Middle frontal gyrus (tissue), 1 donor: Measurements from ENCODE around the gene TGFBRAP1.
"Not testable (repeated sequence)": the region's sequence is repeated elsewhere in the genome, so short reads cannot be mapped to it uniquely, and the experiment has no call there.

Source experiments
- DNase-seq: peaks from one replicate; pipeline ENCODE4 v3.0.0-alpha.2; 2015; ENCODE audit warnings: low spot score; ENCODE audit errors: extremely low spot score

The TGFBRAP1 gene

GRCh38 chr2:105274046-105274445, 55.5 kb downstream of the TGFBRAP1 start:
- no peak for DNase-seq

GRCh38 chr2:105272176-105272575, 57.4 kb downstream of the TGFBRAP1 start:
- DNase-seq, result no peak

GRCh38 chr2:105271393-105272045, 58.0 kb downstream of the TGFBRAP1 start:
- DNase-seq, result no peak

GRCh38 chr2:105269426-105269825, 60.1 kb downstream of the TGFBRAP1 start:
- no peak for DNase-seq

- no peak for DNase-seq
Observed at GRCh38 chr2:105262651-105263091, 66.9 kb downstream of the TGFBRAP1 start.

- no peak for DNase-seq
Observed at GRCh38 chr2:105261061-105261460, 68.5 kb downstream of the TGFBRAP1 start.

- no peak for DNase-seq
Observed at GRCh38 chr2:105258835-105259350, 70.6 kb downstream of the TGFBRAP1 start.

- DNase-seq, result no peak
Observed at GRCh38 chr2:105257981-105258380, 71.6 kb downstream of the TGFBRAP1 start.

- DNase-seq, result no peak
Observed at GRCh38 chr2:105256431-105257047, 73.0 kb downstream of the TGFBRAP1 start.

GRCh38 chr2:105255979-105256378, 73.6 kb downstream of the TGFBRAP1 start:
- DNase-seq, result no peak

- no peak for DNase-seq
Observed at GRCh38 chr2:105254531-105255210, 74.9 kb downstream of the TGFBRAP1 start.

GRCh38 chr2:105252271-105252670, 77.3 kb downstream of the TGFBRAP1 start:
- DNase-seq, result no peak

GRCh38 chr2:105251016-105251648, 78.4 kb downstream of the TGFBRAP1 start:
- DNase-seq, result not testable (repeated sequence)

GRCh38 chr2:105249891-105250290, 79.6 kb downstream of the TGFBRAP1 start:
- DNase-seq, result no peak

- DNase-seq, result no peak
Observed at GRCh38 chr2:105249181-105249580, 80.4 kb downstream of the TGFBRAP1 start.

GRCh38 chr2:105248316-105249070, 81.0 kb downstream of the TGFBRAP1 start:
- no peak for DNase-seq

- no peak for DNase-seq
Observed at GRCh38 chr2:105244451-105244850, 85.1 kb downstream of the TGFBRAP1 start.

- DNase-seq, result no peak
Observed at GRCh38 chr2:105243961-105244360, 85.6 kb downstream of the TGFBRAP1 start.

GRCh38 chr2:105242286-105242993, 87.1 kb downstream of the TGFBRAP1 start:
- no peak for DNase-seq

- DNase-seq, result no peak
Observed at GRCh38 chr2:105241443-105241842, 88.1 kb downstream of the TGFBRAP1 start, which contains the start of gene GPR45. Gene GPR45 (plus strand): TSS chr2:105241743. CDS start chr2:105241859, 116 bp downstream.
